GM10847 (cell line): Measurements from ENCODE around the gene CSNK2B.

ENCODE experiments used
- POLR2A ChIP-seq: IDR thresholded peaks from 2 replicates; pipeline ENCODE4 v1.6.1; 2011; ENCODE audit not compliant: insufficient read length; ENCODE audit errors: extremely low read depth

CSNK2B gene

DNA sequence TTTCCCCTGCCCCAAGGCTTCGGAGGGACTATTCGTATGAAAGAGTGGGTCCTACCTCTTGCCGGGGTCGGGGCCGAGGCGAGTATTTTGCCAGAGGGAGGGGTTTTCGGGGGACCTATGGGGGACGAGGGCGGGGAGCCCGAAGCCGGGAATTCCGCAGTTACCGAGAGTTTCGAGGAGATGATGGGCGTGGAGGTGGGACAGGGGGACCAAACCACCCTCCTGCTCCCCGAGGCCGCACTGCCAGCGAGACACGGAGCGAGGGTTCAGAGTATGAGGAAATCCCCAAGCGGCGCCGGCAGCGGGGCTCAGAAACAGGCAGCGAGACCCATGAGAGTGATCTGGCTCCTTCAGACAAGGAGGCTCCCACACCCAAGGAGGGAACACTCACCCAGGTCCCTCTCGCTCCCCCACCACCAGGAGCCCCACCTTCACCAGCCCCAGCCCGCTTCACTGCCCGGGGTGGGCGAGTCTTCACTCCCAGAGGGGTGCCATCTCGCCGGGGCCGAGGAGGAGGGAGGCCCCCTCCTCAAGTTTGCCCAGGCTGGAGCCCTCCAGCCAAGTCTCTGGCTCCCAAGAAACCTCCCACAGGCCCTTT is 34.1 kb upstream of the CSNK2B start:
- TF ChIP-seq POLR2A, result no peak

DNA sequence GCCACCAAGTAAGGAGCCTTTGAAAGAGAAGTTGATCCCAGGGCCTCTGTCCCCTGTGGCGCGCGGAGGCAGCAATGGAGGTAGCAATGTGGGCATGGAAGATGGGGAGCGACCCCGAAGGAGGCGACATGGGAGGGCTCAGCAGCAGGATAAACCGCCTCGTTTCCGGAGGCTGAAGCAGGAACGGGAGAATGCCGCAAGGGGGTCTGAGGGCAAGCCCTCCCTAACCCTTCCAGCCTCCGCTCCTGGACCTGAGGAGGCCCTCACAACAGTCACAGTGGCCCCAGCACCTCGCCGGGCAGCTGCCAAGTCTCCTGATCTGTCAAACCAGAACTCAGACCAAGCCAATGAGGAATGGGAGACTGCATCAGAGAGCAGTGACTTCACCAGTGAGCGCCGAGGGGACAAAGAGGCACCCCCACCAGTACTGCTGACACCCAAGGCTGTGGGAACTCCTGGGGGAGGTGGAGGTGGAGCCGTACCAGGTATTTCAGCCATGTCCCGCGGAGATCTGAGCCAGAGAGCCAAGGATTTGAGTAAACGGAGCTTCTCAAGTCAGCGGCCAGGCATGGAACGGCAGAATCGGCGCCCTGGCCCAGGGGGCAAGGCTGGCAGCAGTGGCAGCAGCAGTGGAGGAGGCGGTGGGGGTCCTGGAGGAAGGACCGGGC is 33.5 kb upstream of the CSNK2B start:
- TF ChIP-seq POLR2A, result no peak

DNA sequence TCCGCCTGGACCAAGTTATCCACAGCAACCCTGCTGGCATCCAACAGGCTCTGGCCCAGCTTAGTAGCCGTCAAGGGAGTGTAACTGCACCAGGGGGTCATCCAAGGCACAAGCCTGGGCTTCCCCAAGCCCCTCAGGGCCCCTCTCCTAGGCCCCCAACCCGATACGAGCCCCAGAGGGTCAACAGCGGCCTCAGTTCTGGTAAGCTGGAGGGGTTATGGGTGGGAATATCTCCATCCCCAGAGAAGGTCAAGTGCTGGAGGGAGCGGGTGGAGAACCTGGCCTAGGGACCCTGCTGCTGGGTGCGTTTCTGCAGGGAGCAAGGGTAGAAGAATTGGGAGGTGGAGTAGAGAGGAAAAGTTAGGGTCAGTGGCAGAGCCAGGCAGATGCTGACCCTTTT is 32.4 kb upstream of the CSNK2B start:
- no peak for TF ChIP-seq POLR2A

DNA sequence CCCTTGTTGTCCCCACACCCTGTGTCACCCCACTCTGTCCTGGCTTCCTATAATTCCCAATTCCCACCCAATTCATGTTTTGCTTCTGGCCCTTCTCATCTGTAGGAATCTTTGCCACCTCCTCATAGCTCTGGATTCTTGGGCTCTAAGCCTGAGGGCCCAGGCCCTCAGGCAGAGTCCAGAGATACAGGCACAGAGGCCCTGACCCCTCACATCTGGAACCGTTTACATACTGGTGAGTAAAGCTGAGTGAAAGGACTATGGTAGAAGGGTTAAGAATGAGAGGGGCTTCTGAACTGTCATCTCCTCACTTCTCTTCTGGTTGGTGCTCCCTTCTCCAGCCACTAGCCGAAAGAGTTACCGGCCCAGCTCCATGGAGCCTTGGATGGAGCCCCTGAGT is 31.7 kb upstream of the CSNK2B start:
- no peak for TF ChIP-seq POLR2A

GRCh38 chr6:31634969-31635575 is 30.8 kb upstream of the CSNK2B start:
- TF ChIP-seq POLR2A, result no peak

GRCh38 chr6:31636698-31637596 is 28.9 kb upstream of the CSNK2B start:
- no peak for TF ChIP-seq POLR2A

- TF ChIP-seq POLR2A, result no peak
Observed at GRCh38 chr6:31639043-31639442, 26.8 kb upstream of the CSNK2B start.

DNA sequence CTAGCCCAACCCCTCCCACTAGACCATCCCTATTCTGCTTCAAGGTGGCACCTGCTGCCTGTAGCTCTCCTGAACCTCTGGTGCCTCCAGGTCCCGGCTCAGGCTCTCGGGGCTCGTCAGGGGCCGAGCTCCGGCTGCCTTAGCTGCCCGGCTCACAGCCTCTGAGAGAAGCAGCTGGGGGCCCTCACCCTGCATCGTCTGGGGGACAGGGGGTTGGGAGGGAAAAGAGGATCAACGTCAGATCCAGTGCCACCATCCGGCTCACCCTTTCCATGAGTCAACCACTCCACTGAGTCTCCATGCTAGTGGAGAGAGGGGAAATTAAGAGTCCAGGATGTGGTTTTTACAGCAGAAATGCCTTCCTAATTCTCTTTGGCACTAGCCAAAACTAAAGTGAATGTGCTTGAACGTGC is 26.4 kb upstream of the CSNK2B start:
- no peak for TF ChIP-seq POLR2A

GRCh38 chr6:31640612-31641011 is 25.3 kb upstream of the CSNK2B start:
- no peak for TF ChIP-seq POLR2A

DNA sequence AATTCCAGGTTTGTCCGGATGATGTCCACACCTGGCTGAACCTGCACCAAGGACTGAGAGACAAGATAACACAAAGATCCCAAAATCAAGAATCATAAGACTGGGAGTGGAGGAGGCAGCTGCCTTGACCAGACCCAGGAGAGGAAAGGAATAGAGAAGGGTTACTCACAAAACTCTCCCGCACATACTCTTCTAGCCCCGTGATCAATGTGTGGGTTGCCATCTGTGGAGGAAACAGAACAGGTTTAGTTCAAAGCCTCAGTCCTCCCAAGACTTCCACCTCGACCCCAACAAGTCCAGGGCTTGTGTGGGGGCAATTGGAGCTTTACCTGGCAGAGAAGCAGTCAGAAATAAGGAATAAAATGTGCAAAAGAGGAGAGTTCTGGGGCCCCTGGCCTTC is 24.5 kb upstream of the CSNK2B start:
- TF ChIP-seq POLR2A, result no peak

- no peak for TF ChIP-seq POLR2A
Observed at GRCh38 chr6:31642798-31643570, 22.9 kb upstream of the CSNK2B start.

DNA sequence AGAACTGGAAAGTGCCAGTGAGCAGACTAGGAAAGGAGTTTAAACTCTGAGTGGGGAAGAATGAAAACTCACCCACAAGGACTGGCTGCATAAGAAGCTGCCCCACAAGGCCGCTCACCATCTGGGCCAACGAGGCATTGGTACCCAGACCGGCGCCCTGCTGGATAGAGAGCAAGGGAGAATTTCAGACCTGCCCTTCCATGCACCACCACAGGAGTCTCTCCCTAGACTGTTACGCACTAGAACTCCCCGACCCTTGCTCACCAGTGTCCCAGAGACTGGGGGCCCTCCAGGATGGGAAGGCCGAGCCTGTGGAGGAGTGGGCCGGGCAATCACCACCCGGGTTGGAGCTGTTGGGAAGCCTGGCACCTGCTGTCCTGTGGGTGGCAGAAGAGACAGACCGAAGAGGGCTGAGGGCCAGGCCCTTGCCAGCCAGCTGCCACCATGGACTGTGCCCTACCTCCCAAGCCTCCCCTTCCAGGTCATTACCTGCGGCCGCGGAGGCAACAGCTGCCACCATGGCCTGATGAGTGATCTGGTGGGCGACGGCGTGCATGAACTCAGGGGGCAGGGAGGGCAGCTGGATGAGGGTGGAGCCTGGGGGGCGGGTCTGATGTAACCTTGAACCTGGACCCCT is 21.9 kb upstream of the CSNK2B start:
- TF ChIP-seq POLR2A, result no peak

DNA sequence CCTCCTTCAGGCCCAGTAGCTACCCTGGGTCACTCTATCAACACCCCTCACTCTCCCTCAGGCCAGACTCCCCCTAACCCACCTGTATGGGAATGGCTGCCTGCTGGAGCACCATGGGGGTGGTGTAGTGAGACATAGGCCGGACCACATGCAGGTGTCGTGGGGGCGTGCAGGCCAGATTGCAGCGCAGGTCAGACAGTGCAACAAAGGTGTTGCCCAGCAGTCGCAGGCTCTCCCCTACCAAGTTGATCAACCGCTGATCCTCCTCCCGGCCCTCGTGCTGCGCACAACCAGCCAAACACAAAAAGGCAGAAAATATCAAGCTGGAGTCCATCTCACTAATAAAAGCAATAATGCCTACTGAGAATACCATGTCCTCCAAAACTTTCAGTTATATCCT is 20.6 kb upstream of the CSNK2B start:
- no peak for TF ChIP-seq POLR2A

GRCh38 chr6:31651602-31652191 is 14.2 kb upstream of the CSNK2B start:
- no peak for TF ChIP-seq POLR2A
